ENCODE data around the gene TMSB10.
"Not testable (repeated sequence)": the region's sequence is repeated elsewhere in the genome, so short reads cannot be mapped to it uniquely, and the experiment has no call there.

The TMSB10 gene

DNA sequence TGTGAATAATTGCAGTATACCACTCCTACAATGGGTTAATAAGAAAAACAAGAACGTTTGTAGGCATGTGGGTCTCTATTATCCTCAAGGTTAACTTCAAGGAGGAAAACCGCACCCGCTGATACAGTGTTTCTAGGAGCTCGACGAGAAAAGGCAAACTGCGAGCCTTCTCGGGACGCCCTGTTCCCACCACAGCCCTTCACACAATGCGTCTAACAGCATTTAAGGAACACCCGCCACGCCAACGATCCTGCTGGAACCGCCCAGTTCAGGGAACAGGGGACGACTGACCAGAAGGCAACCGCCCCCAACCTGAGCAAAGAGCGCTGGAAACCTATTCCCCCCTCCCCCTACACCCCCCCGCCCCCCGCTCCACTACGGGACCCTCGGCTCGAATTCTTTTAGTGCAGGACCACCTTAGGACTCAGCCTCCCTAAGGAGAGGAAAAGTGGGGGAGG lies 710 bp upstream of the TMSB10 start:
- peak; percentile 76 for DNase-seq

DNA sequence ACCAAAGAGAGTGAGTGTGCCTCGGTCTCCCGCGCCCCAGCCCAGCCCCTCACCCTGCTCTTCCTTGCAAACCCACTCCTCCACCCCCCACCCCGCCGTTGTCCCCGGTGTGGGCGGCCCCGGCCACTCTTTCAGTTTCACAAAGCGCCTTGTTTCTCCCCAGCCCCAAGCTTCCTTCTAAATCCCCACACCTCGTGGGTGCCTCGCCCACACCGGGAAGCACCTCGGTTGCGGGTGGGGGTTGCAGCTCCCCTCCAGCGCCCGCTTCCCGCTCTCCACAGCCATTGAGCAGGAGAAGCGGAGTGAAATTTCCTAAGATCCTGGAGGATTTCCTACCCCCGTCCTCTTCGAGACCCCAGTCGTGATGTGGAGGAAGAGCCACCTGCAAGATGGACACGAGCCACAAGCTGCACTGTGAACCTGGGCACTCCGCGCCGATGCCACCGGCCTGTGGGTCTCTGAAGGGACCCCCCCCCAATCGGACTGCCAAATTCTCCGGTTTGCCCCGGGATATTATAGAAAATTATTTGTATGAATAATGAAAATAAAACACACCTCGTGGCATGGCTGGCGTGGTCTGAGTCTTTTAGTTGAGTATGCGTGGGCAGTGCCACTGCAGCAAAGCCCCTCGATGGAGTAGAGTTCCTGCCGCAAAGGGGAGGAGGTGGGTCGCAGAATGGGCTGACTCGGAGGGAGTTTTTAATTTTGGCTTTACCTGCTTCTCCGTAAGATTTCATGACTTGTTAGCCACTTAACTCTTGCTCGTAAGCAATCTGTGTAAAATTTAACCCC lies 848 bp downstream of the TMSB10 start:
- DNase-seq = peak; percentile 88

DNA sequence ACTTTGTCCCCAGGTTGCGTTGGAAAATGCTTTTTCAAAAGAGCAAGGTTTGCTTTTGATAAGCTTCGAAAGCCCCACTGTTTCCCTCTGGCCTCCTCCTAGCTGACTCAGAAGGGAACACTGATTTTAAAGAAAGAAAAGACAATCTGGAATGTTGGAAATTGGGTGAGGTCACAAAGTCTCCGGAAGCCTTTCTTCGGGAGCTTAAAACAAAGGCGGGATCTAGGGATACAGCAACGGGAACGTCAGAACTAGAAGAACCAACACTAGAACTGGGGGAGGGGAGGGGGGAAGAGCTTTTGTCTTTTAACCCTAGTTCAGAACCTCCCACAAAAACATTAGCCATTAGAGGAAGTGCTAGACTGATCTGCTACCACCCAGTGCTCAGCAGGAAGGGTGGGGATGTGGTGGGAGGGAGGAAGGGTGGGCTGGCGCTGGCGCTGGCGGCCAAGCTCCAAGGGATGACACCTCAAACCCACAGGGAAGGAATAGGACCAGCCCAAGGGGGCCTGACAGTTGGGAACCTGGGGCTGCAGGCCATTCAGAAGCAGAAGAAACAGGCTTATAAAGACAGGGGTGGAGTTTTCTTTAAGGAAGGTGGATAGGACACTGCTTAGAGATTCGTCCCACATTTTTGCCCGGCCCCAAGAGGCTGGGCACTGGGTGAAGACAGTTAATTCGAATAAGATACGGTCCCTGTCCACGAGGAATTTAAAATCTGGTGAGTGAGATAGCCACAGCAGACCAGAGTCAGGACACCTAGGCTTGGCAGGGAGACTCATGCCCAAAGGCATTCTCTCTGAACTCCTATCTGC lies 1.7 kb downstream of the TMSB10 start:
- peak; percentile 92 for DNase-seq

DNA sequence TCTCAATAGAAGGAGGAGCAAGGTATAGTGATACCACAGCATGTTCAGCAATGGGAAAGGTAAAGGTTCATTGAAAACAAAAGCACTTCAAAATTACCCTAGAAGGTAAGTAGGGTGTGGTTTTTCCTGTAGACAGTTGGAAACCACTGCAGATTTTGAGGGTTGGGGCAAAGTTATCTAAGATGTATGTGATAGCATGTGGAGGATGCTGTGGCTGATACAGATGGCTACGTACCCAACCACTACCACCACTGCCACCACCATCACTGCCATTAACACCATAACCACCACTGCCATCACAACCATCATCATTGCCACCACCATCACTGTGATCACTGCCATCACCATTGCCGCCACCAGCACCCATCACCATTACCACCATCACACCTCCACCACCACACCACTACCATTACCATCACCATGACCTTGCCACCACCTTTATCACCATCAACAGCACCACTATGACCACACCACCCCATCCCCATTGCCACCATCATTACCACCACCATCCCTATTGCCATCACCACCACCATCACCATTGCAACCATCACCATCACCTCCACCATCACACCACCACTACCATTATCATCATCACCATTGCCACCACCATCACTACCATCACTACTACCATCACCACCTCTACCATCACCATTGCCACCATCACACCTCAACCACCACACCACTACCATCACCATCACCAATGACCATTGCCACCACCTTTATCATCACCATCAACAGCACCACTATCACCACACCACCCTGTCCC lies 3.7 kb downstream of the TMSB10 start:
- no peak for DNase-seq

DNA sequence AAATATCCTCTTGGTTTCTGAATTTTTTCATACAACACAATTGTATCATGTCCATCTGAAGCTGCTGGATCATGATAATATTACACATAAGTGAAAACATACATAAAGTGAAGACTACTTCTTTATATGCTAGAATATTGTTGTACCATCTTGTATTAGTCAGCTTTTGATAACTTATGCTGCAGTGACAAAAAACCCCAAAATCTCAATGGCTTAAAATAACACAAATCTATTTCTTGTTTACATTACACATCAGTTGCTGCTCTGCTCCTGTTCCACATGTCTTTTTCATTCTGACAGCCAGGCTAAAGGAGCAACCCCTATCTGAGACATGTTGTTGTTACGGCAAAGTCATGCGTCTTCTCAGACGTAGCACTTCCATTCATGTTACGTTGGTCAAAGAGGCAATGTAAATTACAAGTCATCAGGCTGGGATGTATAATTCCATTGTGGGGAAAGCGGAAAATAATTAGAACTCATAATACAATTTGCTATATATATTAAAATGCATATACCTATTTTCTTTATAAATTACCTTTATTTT lies 5.8 kb downstream of the TMSB10 start:
- DNase-seq = no peak

DNA sequence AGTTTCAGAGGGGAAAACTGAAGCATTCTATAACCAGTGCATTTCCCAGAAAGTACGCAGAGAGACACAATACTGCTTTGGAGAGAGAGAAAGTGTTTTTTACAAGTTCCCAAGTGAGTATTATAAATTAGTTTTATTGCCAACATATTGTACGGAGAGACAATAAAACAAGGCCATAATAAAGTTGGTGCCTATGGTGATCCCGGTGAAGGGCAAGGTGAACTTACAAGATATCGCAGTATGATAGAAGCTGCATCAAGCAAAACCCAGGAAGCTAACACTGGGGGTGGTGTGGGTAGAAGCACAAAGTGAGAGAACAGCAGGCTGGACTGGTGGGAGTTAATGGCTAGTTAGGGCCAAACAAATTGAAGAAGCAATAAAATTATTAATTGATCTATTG lies 7.5 kb downstream of the TMSB10 start:
- DNase-seq = no peak

DNA sequence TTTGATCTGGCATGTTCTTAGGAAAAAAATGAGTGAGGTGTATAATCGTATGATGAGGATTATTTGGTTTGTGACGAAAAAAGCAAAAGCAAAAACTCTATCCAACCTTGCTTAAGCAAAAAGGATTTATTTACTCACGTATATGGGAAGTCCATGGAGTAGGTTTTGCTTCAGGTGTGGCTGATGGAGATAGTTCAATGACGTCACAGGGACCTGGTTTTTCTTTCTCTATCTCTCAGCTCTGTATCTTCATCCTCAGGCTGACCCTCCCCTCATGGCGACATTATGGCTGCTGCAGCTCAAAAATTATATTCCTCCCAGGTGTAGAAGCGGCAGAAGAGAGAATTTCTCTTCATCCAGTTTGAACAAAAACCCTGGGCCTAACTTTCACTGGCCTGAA lies 8.9 kb downstream of the TMSB10 start:
- no peak for DNase-seq

DNA sequence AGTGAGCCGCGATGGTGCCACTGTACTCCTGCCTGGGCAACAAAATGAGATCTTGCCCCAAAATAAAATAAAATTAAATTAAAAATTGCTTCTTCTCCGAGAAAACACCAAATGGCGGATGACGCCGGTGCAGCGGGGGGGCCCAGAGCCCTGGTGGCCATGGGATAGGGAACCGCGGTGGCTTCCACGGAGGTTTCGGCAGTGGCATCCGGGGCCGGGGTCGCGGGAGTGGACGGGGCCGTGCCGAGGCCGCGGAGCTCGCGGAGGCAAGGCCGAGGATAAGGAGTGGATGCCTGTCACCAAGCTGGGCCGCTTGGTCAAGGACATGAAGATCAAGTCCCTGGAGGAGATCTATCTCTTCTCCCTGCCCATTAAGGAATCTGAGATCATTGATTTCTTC lies 10.2 kb downstream of the TMSB10 start:
- not testable (repeated sequence) for DNase-seq

DNA sequence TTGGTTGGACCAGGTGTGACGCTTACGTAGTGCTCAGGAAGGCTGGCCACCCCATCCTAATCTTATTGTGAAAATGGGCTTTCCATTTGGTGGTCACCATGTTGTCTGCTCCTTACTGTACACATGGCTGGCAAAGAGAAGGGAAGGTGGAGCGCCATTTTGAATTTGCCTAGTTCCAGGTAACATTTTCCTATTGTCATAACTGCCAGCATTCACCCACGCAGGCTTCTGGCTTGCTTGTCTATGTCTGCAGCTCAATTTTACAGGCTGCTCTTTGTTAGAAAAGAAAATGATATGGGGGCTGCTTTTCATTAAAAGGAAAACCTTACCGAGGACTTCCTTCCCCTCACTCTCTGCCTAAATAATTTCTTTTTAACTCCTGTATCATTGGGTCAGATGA lies 12.4 kb downstream of the TMSB10 start:
- DNase-seq = not testable (repeated sequence)

DNA sequence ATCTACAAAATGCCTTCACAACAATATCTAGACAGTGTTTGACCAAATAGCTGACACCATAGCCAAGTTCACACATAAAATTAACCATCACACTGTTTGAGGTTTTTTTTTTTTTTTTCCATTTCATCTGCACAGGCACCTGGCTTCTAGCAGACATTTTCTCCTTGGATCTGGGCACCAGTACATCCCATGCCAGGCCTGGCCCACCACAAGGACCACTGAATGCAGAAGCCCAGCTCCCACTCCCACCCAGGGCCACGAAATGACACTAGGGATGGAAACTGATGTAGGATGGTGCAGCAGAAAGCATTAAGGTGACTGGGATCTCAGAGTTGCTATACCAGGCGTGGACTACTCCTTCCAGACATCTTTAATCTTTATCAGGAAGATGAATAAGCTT lies 13.0 kb downstream of the TMSB10 start:
- no peak for DNase-seq

DNA sequence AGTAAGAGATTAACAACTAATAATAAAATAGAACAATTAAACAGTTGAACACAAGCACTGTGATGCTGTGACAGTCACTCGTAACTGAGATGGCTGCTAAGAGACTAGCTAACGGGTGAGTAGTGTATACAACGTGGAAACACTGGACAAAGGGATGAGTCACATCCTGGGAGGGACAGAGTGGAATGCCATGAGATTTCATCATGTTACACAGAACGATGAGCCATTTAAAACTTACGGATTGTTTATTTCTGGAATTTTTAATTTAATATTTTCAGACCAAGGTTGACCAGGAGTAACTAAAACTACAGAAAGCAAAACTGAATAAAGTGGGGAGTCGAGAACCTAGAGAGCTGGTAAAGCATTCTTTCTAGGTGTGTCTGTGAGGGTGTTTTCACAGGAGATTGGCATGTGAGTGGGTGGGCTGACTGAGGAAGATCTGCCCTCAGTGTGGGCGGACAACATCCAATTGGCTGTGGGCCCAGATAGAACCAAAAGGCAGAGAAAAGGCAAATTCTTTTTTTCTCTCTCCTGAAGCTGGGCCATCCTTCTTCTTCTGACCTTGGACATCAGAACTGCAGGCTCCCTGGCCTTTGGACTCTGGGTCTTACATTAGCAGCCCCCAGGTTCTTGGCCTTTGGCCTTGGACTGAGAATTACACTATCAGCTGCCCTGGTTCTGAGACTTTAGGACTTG lies 14.6 kb downstream of the TMSB10 start:
- peak; percentile 92 for DNase-seq

DNA sequence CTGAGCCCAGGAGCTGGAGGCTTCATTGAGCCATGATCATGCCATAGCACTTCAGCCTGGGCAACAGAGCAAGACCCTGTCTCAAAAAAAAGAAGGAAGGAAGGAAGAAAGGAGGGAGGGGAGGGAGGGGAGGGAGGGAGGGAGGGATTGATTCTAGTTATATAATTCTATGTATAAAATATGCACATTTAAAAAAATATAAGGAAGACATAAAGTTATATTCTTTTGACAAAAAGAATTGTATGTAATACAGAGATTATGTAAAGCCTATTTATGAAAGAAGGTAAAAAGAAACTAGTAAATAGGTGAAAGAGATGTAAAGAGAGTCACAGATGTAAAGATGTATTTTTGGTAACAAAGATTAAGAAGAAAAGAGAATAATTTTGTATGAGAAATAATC lies 17.6 kb downstream of the TMSB10 start:
- no peak for DNase-seq

DNA sequence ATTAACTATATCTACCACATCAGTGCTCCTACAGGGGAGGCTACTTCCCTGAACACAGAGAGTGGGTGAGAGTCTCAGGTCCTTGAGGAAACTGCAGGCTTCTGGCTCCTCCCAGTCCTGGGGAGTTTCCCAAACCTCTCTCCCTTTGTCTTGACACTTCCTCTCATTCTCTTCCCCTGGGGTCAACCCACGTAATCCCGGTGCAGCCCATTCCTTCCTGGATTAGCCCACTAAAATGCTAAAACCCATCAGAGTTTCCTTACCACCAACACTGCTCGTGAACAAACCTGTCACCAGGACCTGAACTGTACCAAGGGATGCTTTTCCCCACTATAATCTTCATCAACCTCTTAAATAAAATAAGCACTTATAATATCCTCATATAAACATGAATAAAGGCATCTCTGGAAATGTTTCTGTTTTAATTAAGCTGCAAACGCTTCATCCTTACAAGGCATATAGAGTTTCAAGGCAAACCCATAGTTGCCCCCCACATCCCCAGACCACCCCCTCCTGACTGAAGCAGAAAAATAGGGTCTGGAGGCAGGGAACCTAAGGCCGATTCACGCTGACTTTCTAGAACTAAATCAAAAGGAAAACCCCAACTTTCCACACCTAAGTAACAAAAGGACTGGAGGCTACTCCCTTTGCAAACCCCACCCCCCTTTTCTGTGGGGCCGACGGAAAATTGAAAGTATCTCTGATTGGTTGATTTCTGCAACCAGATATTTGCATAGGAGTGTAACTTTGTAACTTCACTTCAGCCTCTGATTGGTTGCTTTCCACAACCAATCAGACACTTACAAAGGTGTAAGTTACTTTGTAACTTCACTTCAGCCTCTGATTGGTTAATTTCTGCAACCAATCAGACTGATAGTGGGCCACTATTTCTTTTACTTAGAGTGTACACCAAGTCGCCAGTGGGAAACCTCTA lies 19.0 kb downstream of the TMSB10 start:
- peak; percentile 88 for DNase-seq

DNA sequence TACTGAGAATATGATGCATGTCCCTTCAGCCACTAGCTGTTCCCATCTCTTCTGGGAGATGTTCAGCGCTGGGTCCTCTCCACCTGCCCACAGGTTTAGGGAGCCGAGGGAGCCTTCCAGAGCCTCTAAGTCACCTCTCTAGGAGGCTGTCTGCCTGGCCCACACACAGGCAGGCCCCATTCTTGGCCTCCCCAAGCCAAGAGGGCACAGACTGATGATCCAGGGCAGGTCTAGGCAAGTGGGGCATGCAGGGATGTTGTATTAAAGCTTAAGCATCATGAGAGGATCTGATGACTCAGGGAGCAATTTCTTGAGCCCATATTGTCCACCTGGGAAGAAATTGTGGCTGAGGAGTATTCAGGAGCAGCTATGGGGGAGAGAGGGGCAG lies 19.9 kb downstream of the TMSB10 start:
- DNase-seq = no peak

DNA sequence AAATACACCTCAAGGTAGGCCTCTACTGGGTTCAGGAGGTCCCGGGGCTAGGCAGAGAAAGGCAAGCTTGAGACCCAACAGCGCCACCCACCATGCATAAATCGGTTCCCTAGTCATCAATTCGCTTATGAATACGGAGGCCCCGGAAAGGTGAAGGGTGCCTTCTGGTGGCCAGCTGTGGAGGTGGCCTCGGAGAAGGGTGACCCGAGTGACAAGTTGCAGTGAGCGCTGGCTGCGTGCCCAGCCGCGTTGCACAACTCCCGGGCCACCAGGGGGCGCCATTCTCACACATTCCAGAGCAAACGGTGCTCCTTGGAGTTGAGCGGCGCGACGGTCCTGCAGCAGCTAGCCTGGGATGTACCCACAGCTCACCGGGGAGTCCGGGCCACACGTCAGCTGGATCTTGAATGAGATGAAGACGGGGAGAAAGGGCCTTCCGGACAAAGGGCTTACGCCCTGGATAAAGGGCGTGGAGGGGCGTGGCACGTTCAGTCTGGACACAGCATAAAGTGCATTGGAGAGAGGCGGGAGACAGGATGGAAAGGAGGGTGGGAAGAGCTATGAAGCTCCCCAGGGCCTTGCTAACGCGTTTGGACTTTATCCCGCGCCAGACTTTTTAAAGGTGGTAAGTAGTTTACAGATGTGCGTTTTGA lies 20.4 kb downstream of the TMSB10 start:
- DNase-seq = peak; percentile 95

DNA sequence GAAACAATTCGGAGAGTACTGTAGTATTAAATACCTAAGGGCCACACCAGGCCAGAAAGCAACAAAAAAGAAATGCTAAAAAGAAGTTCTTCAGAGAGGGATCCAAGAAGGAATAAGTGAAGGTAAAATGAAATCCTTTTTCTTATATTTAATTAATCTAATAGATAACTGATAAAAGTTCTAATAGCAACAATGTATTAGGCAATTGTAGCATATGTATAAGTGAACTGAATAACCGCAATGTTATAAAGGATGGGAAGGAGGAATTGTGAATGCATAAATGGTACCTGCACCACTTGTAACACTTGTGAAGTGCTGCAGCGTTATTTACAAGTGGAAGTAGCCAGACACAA lies 21.8 kb downstream of the TMSB10 start:
- DNase-seq = no peak

DNA sequence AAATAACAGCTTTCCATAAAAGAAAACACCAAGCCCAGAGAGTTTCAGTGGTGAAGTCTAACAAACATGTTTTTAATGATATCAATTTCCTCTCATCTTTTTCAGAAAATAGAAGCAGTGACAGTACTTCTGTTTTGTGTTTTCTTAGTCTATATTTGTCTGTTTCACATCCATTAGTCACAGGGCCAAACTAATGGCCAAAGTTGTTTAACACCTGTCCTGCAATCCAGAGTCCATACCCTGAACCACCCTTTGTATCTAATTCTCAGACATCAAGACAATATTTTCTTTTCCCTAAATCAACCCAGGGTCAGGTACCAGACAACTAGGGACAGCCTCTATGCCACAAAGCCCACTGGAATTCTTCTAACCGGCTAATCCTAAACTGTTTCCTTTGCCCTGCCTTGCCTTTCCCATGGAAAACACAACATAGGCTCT lies 25.9 kb downstream of the TMSB10 start:
- no peak for DNase-seq

DNA sequence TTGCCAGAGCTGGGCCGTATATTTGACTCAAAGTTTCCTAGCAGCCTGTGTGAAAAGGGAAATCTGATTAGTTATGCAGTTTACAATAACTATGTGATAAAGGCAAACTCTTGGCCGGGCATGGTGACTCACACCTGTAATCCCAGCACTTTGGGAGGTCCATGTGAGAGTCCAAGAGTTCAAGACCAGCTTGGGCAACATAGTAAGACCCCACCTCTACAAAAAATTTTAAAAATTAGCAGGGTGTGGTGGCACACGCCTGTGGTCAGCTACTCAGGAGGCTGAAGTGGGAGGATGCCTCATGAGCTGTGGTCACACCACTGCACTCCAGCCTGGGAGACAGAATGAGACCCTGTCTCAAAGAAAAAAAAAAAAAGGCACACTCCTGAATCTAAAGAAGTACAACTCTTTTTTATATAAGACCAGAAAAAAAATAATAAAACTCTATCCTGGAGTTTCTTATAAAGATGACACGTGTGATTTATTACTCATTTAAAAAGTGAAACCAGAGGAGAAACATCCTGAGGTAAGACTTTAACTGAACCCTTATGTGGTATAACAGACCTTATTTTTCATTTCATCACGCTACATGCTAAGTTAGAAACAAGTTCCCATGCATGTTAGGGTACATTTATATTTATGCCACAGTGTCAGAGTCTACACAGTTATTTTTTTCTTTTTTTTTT lies 32.9 kb downstream of the TMSB10 start:
- DNase-seq = peak; percentile 77

DNA sequence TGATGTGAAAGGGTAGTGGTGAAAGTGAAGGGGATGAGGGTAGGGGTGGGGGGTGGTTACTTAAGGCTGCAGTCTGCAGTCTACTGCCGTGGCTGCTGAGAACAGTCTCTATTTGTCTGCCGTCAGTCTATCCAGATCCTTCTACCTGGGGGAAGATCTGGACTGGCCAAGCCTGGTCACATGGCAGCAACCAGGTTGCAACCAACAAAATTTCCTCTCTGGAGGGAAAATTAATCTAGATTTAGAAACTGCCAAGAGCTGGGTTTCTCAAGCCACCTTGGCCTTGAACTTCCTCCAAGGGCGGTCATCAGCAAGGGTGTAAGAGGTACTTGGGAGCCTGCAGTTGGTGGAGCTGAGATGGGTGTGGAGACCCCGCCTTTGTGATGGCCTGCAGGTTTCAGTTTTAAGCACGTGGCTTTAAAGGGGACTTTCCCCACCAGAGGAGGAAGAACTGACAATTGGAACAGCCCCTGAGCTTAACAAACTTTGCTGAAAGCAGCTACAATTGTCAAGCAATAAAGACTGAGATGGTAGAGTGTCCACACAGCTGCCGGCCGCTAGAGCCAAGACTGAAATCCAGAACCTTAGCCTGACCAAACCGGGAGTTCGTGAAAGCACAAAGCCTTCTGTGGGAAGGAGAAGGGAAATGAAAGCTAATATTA lies 34.1 kb downstream of the TMSB10 start:
- DNase-seq = peak; percentile 95

DNA sequence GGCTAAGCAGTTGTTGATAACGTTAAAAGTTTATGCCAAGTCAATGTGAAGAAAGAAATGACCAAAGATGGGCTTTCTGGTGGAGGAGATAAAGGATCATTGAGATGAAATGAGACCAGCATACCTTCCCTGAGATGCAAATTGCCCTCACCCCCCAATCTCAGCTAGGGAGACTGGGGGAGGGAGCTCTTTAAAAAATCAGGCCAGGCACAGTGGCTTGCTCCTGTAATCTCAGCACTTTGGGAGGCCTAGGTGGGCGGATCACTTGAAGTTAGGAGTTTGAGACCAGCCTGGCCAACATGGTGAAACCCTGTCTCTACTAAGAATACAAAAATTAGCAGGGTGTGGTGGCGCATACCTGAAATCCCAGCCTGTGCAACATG lies 34.6 kb downstream of the TMSB10 start:
- no peak for DNase-seq

All from inflammatory macrophage treated with lipopolysaccharide for 4 hours (primary cell).